Cardiac muscle cell (in vitro differentiated cells and primary cell): ENCODE data around the gene KAZN. TPM values are rescaled to one million over a fixed set of nuclear protein-coding genes. Genes with fewer than 3 reads are reported as not detected.

Experiments used
- DNase-seq, 2 donors: peaks; one replicate each; pipeline versions ENCODE4 v3.0.0 to v3.0.0-alpha.2; 2010 to 2017; ENCODE audit warnings: low read depth in 1 of 2, low spot score in 1 of 2
- H3K27ac ChIP-seq: fragments of 200-600 bp; sonication (generic); 2 replicates; pipeline ENCODE4 v1.5.1; 2016
- H3K27me3 ChIP-seq: fragments of 200-600 bp; sonication (generic); 2 replicates; pipeline ENCODE4 v1.6.0; 2016; ENCODE audit warnings: control low read depth
- H3K36me3 ChIP-seq: fragments of 200-600 bp; sonication (generic); 2 replicates; pipeline ENCODE4 v1.5.1; 2016; ENCODE audit warnings: control low read depth
- H3K4me1 ChIP-seq: fragments of 200-600 bp; sonication (generic); 2 replicates; pipeline ENCODE4 v1.8.1; 2017; ENCODE audit warnings: low read depth, mild to moderate bottlenecking, mixed run types
- H3K4me3 ChIP-seq: fragments of 200-600 bp; sonication (generic); 2 replicates; pipeline ENCODE4 v1.5.1; 2016; ENCODE audit warnings: mild to moderate bottlenecking
- H3K9me3 ChIP-seq: fragments of 200-600 bp; sonication (generic); 2 replicates; pipeline ENCODE4 v1.5.1; 2017; ENCODE audit warnings: low read depth, mild to moderate bottlenecking, control low read depth
- polyA plus RNA-seq: library from polyadenylated mRNA; unstranded; fragments of >200 nt; fragmentation: Nextera tagmentation; extraction: Ambion mirVana; gene quantifications from 2 replicates; pipeline ENCODE4 v1.2.1, GENCODE V29; 2016
- total RNA-seq: library from RNA; depleted of rRNA; stranded (reverse); fragments of >200 nt; gene quantifications from 2 replicates; pipeline ENCODE4 v1.2.3, GENCODE V29; 2016
- TF ChIP-seq, protein P1 (sequence below): IDR thresholded peaks from 2 replicates; pipeline ENCODE4 v1.5.1; 2012; ENCODE audit warnings: low read depth, mild to moderate bottlenecking, low read length

The KAZN gene
- total and polyA plus RNA-seq, 2 experiments from 2014 or later = 17.5 to 26.9 TPM

DNA sequence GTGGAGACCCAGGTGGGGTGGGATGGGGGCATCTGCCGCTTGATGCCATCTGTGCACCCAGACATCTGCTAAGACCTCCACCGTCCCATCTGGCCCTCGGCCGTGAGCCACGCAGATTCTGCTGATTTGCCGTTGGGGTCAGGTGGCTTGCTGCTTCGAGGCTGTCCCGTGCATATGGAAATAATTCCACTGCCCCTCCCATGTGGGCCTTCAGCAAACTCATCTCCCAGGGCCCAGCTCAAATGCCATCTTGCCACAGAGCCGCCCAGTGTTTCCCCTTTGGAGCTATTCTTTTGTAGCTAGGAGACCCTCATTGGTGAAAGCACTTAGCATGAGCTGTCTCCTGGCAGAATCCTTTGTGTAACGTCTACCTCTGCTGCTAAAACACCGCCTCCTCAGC lies 99.8 kb downstream of the KAZN start:
- TF ChIP-seq, protein P1, sequence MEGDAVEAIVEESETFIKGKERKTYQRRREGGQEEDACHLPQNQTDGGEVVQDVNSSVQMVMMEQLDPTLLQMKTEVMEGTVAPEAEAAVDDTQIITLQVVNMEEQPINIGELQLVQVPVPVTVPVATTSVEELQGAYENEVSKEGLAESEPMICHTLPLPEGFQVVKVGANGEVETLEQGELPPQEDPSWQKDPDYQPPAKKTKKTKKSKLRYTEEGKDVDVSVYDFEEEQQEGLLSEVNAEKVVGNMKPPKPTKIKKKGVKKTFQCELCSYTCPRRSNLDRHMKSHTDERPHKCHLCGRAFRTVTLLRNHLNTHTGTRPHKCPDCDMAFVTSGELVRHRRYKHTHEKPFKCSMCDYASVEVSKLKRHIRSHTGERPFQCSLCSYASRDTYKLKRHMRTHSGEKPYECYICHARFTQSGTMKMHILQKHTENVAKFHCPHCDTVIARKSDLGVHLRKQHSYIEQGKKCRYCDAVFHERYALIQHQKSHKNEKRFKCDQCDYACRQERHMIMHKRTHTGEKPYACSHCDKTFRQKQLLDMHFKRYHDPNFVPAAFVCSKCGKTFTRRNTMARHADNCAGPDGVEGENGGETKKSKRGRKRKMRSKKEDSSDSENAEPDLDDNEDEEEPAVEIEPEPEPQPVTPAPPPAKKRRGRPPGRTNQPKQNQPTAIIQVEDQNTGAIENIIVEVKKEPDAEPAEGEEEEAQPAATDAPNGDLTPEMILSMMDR = no peak
- no peak for DNase-seq
- H3K27me3 ChIP-seq = no peaks in the 10 kb centered on the region
- no peaks in the 10 kb centered on the region for H3K9me3 ChIP-seq
- H3K27ac ChIP-seq = no peak overlapping the region
- no peaks in the 10 kb centered on the region for H3K4me1 ChIP-seq
- H3K4me3 ChIP-seq = no peak overlapping the region
- H3K36me3 ChIP-seq = no peaks in the 10 kb centered on the region

DNA sequence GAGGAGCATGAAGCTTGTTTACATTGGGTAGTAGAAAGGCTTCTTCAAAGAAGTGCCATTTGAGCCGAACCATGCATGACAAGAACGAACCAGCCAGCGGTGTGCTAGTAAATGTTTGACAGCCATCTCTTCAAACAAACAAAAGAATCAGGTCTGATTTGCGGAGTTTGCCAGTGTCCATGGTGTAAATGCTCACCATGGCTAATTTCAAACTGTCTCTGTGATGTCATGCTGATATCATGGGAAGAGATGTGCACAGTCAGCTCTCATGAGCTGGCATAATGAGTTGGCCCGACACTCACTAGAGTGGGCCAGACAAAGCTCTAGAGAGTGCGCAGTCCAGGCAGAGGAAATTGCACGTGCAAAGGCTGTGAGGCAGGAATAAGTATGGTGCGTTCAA lies 101.1 kb downstream of the KAZN start:
- Histone ChIP-seq H3K9me3 (no peaks in the 10 kb centered on the region), H3K36me3 (no peaks in the 10 kb centered on the region), H3K4me3 (no peak overlapping the region), H3K4me1 (no peaks in the 10 kb centered on the region), H3K27me3 (no peaks in the 10 kb centered on the region), H3K27ac (no peak overlapping the region)
- TF ChIP-seq, protein P1 = no peak
- no peak for DNase-seq

DNA sequence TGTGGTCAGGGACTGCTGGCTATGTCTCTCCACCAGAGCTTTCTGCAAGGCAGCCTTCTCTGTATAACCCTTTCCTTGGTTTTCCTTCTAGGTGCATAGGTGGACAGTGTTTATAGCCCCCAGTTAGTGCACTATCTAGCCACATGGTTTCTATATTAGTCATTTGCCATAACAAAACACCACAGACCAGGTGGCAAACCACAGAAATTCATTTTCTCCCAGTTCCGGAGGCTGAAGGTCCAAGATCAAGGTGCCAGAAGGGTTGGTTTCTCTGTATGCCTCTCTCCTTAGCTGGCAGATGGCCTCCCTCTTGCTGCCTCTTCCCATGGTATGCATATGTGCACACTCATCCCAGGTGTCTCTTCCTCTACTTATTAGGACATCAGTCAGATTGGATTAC lies 106.4 kb downstream of the KAZN start:
- Histone ChIP-seq H3K27me3 (no peaks in the 10 kb centered on the region), H3K9me3 (no peaks in the 10 kb centered on the region), H3K27ac (no peak overlapping the region), H3K36me3 (no peaks in the 10 kb centered on the region), H3K4me1 (no peaks in the 10 kb centered on the region), H3K4me3 (no peak overlapping the region)
- TF ChIP-seq, protein P1 = no peak
- no peak for DNase-seq

DNA sequence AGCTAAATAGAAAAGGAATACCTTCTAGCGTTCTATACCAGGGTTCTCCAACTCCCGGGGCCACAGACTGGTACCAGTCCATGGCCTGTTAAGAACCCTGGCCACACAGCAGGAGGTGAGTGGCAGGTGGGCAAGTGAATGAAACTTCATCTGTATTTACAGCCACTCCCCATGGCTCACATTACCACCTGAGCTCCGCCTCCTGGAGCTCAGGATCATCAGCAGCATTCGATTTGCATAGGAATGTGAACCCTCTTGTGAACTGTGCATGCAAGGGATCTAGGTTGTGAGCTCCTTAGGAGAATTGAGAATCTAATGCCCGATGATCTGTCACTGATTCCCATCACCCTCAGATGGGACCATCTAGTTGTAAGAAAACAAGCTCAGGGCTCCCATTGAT lies 107.3 kb downstream of the KAZN start:
- no peak overlapping the region for H3K4me3 ChIP-seq
- no peaks in the 10 kb centered on the region for H3K4me1 ChIP-seq
- no peaks in the 10 kb centered on the region for H3K36me3 ChIP-seq
- H3K9me3 ChIP-seq = no peaks in the 10 kb centered on the region
- no peak for DNase-seq
- TF ChIP-seq, protein P1 = no peak
- H3K27ac ChIP-seq = no peak overlapping the region
- no peaks in the 10 kb centered on the region for H3K27me3 ChIP-seq

DNA sequence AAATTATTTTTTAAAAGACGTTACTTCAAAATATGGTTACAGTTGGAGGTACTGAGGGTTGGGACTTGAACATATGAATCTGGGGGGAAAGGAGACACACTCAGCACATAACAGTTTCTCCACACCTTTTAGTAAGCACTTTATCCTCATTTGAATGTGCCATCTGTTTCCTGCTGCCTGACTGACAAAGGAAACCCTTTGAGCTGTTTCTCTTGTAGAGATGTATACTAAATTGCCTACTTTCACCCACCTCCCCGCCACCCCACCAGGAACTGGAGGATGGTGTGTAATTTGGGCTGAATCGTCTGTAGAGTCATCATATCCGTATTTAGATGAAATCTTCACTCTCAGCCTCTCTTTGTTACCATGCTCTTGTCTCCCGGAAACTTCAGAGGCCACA lies 108.1 kb downstream of the KAZN start:
- DNase-seq = no peak
- H3K9me3 ChIP-seq = no peaks in the 10 kb centered on the region

More for the DNA sequence above, 108.1 kb downstream of the KAZN start:
- TF ChIP-seq, protein P1 = no peak
- H3K27me3 ChIP-seq = no peaks in the 10 kb centered on the region
- H3K27ac ChIP-seq = no peak overlapping the region
- no peak overlapping the region for H3K4me3 ChIP-seq
- no peaks in the 10 kb centered on the region for H3K36me3 ChIP-seq
- no peaks in the 10 kb centered on the region for H3K4me1 ChIP-seq
